ENCODE measurements around the gene CLASRP. TPM values are rescaled to one million over a fixed set of nuclear protein-coding genes. Genes with fewer than 3 reads are reported as not detected.

CLASRP gene
- total and polyA plus RNA-seq, 7 donors: 19.0 to 157 (median 65.6) TPM

- DNase-seq: no peak
- no peak overlapping the region for H3K27ac ChIP-seq
- 66 to 83% methylated on average over 6 of the region's 6 CpGs for WGBS, 2 donors
- TF ChIP-seq POLR2AphosphoS5 (IDR thresholded peaks at IDR 0.05) (no peak), EP300 (IDR thresholded peaks at IDR 0.05) (no peak), CTCF (IDR thresholded peaks at IDR 0.05) (no peak), POLR2A (IDR thresholded peaks at IDR 0.05) (no peak)
- no peak overlapping the region for H3K4me3 ChIP-seq
- no peaks in the 10 kb centered on the region for H3K27me3 ChIP-seq
- intact Hi-C loops (cut with DNase I): no loop called here
- peaks cover 32 to 67% (median 50%) of the 10 kb centered on the region in 4 donors for H3K36me3 ChIP-seq
- no peaks in the 10 kb centered on the region for H3K9me3 ChIP-seq
- H3K4me1 ChIP-seq: peaks cover 0 to 4% (median 3%) of the 10 kb centered on the region in 4 donors
Measured at GRCh38 chr19:45070214-45070613, 31.4 kb downstream of the CLASRP start.

- DNase-seq: no peak
- H3K4me3 ChIP-seq: no peak overlapping the region
- no peaks in the 10 kb centered on the region for H3K27me3 ChIP-seq
- intact Hi-C loops (cut with DNase I): no loop called here
- 53 to 79% methylated on average over 19 of the region's 19 CpGs for WGBS, 2 donors
- peaks cover 32 to 59% (median 44%) of the 10 kb centered on the region in 4 donors for H3K36me3 ChIP-seq
- TF ChIP-seq EP300 (IDR thresholded peaks at IDR 0.05): no peak
- no peak for TF ChIP-seq CTCF (IDR thresholded peaks at IDR 0.05)
- TF ChIP-seq POLR2A (IDR thresholded peaks at IDR 0.05): no peak
- TF ChIP-seq POLR2AphosphoS5 (IDR thresholded peaks at IDR 0.05): no peak
- H3K4me1 ChIP-seq: peaks cover 0 to 12% (median 10%) of the 10 kb centered on the region in 4 donors
- H3K27ac ChIP-seq: no peak overlapping the region
- no peaks in the 10 kb centered on the region for H3K9me3 ChIP-seq
Measured at GRCh38 chr19:45070861-45071544, 32.2 kb downstream of the CLASRP start.

- no peaks in the 10 kb centered on the region for H3K27me3 ChIP-seq
- peaks cover 0 to 17% (median 16%) of the 10 kb centered on the region in 4 donors for H3K4me1 ChIP-seq
- 91 to 93% methylated on average over 25 of the region's 25 CpGs for WGBS, 2 donors
- intact Hi-C loops (cut with DNase I): no loop called here
- H3K9me3 ChIP-seq: no peaks in the 10 kb centered on the region
- H3K36me3 ChIP-seq: peaks cover 32 to 54% (median 42%) of the 10 kb centered on the region in 4 donors
- H3K27ac ChIP-seq: no peak overlapping the region
- DNase-seq: no peak
- TF ChIP-seq CTCF (IDR thresholded peaks at IDR 0.05): no peak
- TF ChIP-seq EP300 (IDR thresholded peaks at IDR 0.05): no peak
- no peak for TF ChIP-seq POLR2A (IDR thresholded peaks at IDR 0.05)
- no peak for TF ChIP-seq POLR2AphosphoS5 (IDR thresholded peaks at IDR 0.05)
- H3K4me3 ChIP-seq: no peak overlapping the region
Measured at GRCh38 chr19:45071545-45071938, 32.7 kb downstream of the CLASRP start.

GRCh38 chr19:45071969-45072790 lies 33.3 kb downstream of the CLASRP start:
- peaks cover 32 to 48% (median 39%) of the 10 kb centered on the region in 4 donors for H3K36me3 ChIP-seq
- no peak overlapping the region for H3K4me3 ChIP-seq
- no peaks in the 10 kb centered on the region for H3K27me3 ChIP-seq
- no peak overlapping the region for H3K27ac ChIP-seq
- intact Hi-C loops (cut with DNase I): no loop called here
- DNase-seq: no peak
- H3K9me3 ChIP-seq: no peaks in the 10 kb centered on the region
- 88 to 91% methylated on average over 34 of the region's 34 CpGs for whole genome bisulfite sequencing, 2 donors
- TF ChIP-seq CTCF (IDR thresholded peaks at IDR 0.05) (no peak), POLR2AphosphoS5 (IDR thresholded peaks at IDR 0.05) (no peak), EP300 (IDR thresholded peaks at IDR 0.05) (no peak), POLR2A (IDR thresholded peaks at IDR 0.05) (no peak)
- peaks cover 0 to 23% (median 19%) of the 10 kb centered on the region in 4 donors for H3K4me1 ChIP-seq

Measured in sigmoid colon (tissue), 7 donors.